Measurements from ENCODE around the gene HSPB2.
"Not testable (repeated sequence)": the region's sequence is repeated elsewhere in the genome, so short reads cannot be mapped to it uniquely, and the experiment has no call there.

HSPB2 gene

GRCh38 chr11:111912535-111912934 is at the start of gene HSPB2:
TSS of gene HSPB2 (plus strand) at chr11:111912734. CDS start at chr11:111912830, 96 bp downstream.
- TF ChIP-seq GATA1 (IDR thresholded peaks at IDR 0.05; ENCODE audit: low read depth, low read length) (no peak), POLR2A (IDR thresholded peaks at IDR 0.05; ENCODE audit: low read length) (no peak)
- no peak for DNase-seq

GRCh38 chr11:111870113-111870512 is 42.4 kb upstream of the HSPB2 start:
- TF ChIP-seq GATA1 (IDR thresholded peaks at IDR 0.05; ENCODE audit: low read depth, low read length) (no peak), POLR2A (IDR thresholded peaks at IDR 0.05; ENCODE audit: low read length) (no peak)
- no peak for DNase-seq

- no peak for DNase-seq
- TF ChIP-seq POLR2A (IDR thresholded peaks at IDR 0.05; ENCODE audit: low read length) (no peak), GATA1 (IDR thresholded peaks at IDR 0.05; ENCODE audit: low read depth, low read length) (no peak)
These were observed 42.0 kb upstream of the HSPB2 start for GRCh38 chr11:111870522-111870885.

GRCh38 chr11:111870886-111871692 is 41.4 kb upstream of the HSPB2 start, which contains the start of gene ALG9:
TSS of gene ALG9 (minus strand) at chr11:111871581. CDS start at chr11:111871482, 99 bp downstream.
- DNase-seq, result peak; percentile 89 to 92
- TF ChIP-seq POLR2A (IDR thresholded peaks at IDR 0.05; ENCODE audit: low read length) (peak; percentile 64), GATA1 (IDR thresholded peaks at IDR 0.05; ENCODE audit: low read depth, low read length) (no peak)

GRCh38 chr11:111871693-111872161 is 40.8 kb upstream of the HSPB2 start:
- TF ChIP-seq GATA1 (IDR thresholded peaks at IDR 0.05; ENCODE audit: low read depth, low read length), result no peak
- TF ChIP-seq POLR2A (IDR thresholded peaks at IDR 0.05; ENCODE audit: low read length), result no peak
- peak in 1 of 2 experiments; percentile 44 for DNase-seq

- no peak for TF ChIP-seq POLR2A (IDR thresholded peaks at IDR 0.05; ENCODE audit: low read length)
- no peak for TF ChIP-seq GATA1 (IDR thresholded peaks at IDR 0.05; ENCODE audit: low read depth, low read length)
- no peak for DNase-seq
These were observed 34.1 kb upstream of the HSPB2 start for GRCh38 chr11:111878385-111878848.

GRCh38 chr11:111878849-111879636 is 33.5 kb upstream of the HSPB2 start, which contains the start of the genes CFAP68 and FDXACB1:
TSS of gene CFAP68 (plus strand) at chr11:111879541. CDS start at chr11:111879561, 20 bp downstream.
TSS of gene FDXACB1 (minus strand) at chr11:111879165. CDS start at chr11:111879132, 33 bp downstream.
- DNase-seq, result peak; percentile 98 to 99
- TF ChIP-seq GATA1 (IDR thresholded peaks at IDR 0.05; ENCODE audit: low read depth, low read length), result no peak
- peak; percentile 89 for TF ChIP-seq POLR2A (IDR thresholded peaks at IDR 0.05; ENCODE audit: low read length)

GRCh38 chr11:111879637-111879960 is 32.9 kb upstream of the HSPB2 start:
- no peak for DNase-seq
- no peak for TF ChIP-seq POLR2A (IDR thresholded peaks at IDR 0.05; ENCODE audit: low read length)
- TF ChIP-seq GATA1 (IDR thresholded peaks at IDR 0.05; ENCODE audit: low read depth, low read length), result no peak

- TF ChIP-seq POLR2A (IDR thresholded peaks at IDR 0.05; ENCODE audit: low read length) (no peak), GATA1 (IDR thresholded peaks at IDR 0.05; ENCODE audit: low read depth, low read length) (no peak)
- DNase-seq, result no peak
These were observed 30.3 kb upstream of the HSPB2 start for GRCh38 chr11:111882202-111882601.

GRCh38 chr11:111885053-111885452 is 27.5 kb upstream of the HSPB2 start:
- not testable (repeated sequence) for DNase-seq

- no peak for DNase-seq
- TF ChIP-seq POLR2A (IDR thresholded peaks at IDR 0.05; ENCODE audit: low read length) (no peak), GATA1 (IDR thresholded peaks at IDR 0.05; ENCODE audit: low read depth, low read length) (no peak)
These were observed 26.5 kb upstream of the HSPB2 start for GRCh38 chr11:111886032-111886431.

- TF ChIP-seq GATA1 (IDR thresholded peaks at IDR 0.05; ENCODE audit: low read depth, low read length), result no peak
- TF ChIP-seq POLR2A (IDR thresholded peaks at IDR 0.05; ENCODE audit: low read length), result no peak
- no peak for DNase-seq
These were observed 25.7 kb upstream of the HSPB2 start for GRCh38 chr11:111886844-111887243.

- TF ChIP-seq POLR2A (IDR thresholded peaks at IDR 0.05; ENCODE audit: low read length) (no peak), GATA1 (IDR thresholded peaks at IDR 0.05; ENCODE audit: low read depth, low read length) (no peak)
- no peak for DNase-seq
These were observed 7.1 kb upstream of the HSPB2 start for GRCh38 chr11:111905411-111905810.

- TF ChIP-seq GATA1 (IDR thresholded peaks at IDR 0.05; ENCODE audit: low read depth, low read length) (no peak), POLR2A (IDR thresholded peaks at IDR 0.05; ENCODE audit: low read length) (no peak)
- DNase-seq, result no peak
These were observed 5.9 kb upstream of the HSPB2 start for GRCh38 chr11:111906680-111907079.
